ENCODE data around the gene PAX5.

The PAX5 gene

DNA sequence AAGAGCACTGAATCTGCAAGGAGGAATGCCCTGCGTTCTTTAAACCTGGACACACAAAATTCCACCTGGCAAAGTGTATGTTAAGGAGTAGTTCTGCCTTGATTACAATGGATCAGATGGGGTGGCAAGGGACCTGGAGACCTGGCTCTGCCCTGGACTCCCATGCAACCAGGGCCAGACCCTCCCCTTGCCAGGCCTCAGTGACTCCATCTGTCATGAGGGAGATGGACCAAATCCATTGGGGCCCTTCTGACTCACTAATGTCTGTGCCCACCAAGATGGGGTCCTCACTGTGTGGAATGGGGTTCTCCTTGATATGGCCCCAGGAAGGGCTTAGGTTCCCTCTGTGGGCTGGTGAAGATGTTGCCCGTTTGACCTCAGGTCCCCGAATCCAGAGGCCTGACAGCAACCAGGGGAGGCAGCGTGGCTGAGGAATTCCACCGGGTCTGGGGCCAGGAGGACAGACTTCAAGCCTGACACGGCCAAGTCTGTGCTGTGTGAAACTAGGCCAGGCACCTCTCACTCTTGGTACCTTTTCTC, 100.3 kb downstream of the PAX5 start:
- no peaks in the 10 kb centered on the region for H3K9me3 ChIP-seq (ENCODE audit: control insufficient read depth, low read depth, low read length)
- H3K36me3 ChIP-seq (ENCODE audit: control insufficient read depth, low read depth, low read length): no peaks in the 10 kb centered on the region
- H3K4me3 ChIP-seq (ENCODE audit: low read length): no peak overlapping the region
- H3K4me1 ChIP-seq (ENCODE audit: control insufficient read depth, low read depth, low read length): peaks cover 12% of the 10 kb centered on the region
- no peak overlapping the region for H3K9ac ChIP-seq (ENCODE audit: low read length)
- no peak overlapping the region for H3K27ac ChIP-seq (ENCODE audit: low read length)
- no peaks in the 10 kb centered on the region for H3K27me3 ChIP-seq (ENCODE audit: control insufficient read depth, insufficient read depth, low read length)

GRCh38 chr9:36932198-36932597, 101.9 kb downstream of the PAX5 start:
- Histone ChIP-seq H3K9me3 (ENCODE audit: control insufficient read depth, low read depth, low read length) (no peaks in the 10 kb centered on the region), H3K27ac (ENCODE audit: low read length) (no peak overlapping the region), H3K27me3 (ENCODE audit: control insufficient read depth, insufficient read depth, low read length) (no peaks in the 10 kb centered on the region), H3K4me1 (ENCODE audit: control insufficient read depth, low read depth, low read length) (no peaks in the 10 kb centered on the region), H3K4me3 (ENCODE audit: low read length) (no peak overlapping the region), H3K36me3 (ENCODE audit: control insufficient read depth, low read depth, low read length) (no peaks in the 10 kb centered on the region), H3K9ac (ENCODE audit: low read length) (no peak overlapping the region)

GRCh38 chr9:36930941-36931340, 103.1 kb downstream of the PAX5 start:
- Histone ChIP-seq H3K27me3 (ENCODE audit: control insufficient read depth, insufficient read depth, low read length) (no peaks in the 10 kb centered on the region), H3K9ac (ENCODE audit: low read length) (no peak overlapping the region), H3K27ac (ENCODE audit: low read length) (no peak overlapping the region), H3K9me3 (ENCODE audit: control insufficient read depth, low read depth, low read length) (no peaks in the 10 kb centered on the region), H3K4me3 (ENCODE audit: low read length) (no peak overlapping the region), H3K36me3 (ENCODE audit: control insufficient read depth, low read depth, low read length) (no peaks in the 10 kb centered on the region), H3K4me1 (ENCODE audit: control insufficient read depth, low read depth, low read length) (no peaks in the 10 kb centered on the region)

- Histone ChIP-seq H3K4me1 (ENCODE audit: control insufficient read depth, low read depth, low read length) (no peaks in the 10 kb centered on the region), H3K27me3 (ENCODE audit: control insufficient read depth, insufficient read depth, low read length) (no peaks in the 10 kb centered on the region), H3K9me3 (ENCODE audit: control insufficient read depth, low read depth, low read length) (no peaks in the 10 kb centered on the region), H3K36me3 (ENCODE audit: control insufficient read depth, low read depth, low read length) (no peaks in the 10 kb centered on the region), H3K27ac (ENCODE audit: low read length) (no peak overlapping the region), H3K4me3 (ENCODE audit: low read length) (no peak overlapping the region), H3K9ac (ENCODE audit: low read length) (no peak overlapping the region)
Measured at GRCh38 chr9:36929350-36929675, 104.8 kb downstream of the PAX5 start.

DNA sequence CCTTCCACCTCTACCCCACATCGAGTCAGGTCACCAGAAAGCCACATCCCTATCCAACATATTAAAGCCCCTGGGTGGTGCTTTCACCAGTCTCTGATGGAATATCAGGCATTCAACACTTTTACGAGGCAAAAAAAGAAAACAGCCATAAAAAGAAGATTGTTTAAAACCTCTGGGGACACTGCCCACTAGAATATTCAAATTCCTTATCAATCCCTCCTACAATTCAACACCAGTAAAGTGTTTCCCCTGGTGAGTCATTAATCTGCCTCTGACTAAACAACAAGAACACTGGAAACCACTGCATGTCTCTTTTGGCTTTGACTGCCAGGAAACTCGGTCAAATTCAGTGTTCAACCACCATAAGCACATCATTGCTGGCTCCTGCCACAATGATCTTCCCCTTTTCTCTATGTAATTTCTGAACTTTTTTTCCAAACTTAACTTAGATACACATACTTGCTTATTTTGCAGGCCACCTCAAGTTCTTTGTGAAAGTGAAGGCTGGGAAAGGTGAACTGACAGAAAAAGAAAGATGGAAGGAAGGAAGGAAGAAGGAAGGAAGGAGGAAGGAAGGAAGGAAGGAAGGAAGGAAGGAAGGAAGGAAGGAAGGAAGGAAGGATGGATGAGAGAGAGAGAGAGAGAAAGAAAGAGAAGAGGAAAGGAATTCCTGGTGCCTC, 105.3 kb downstream of the PAX5 start:
- Histone ChIP-seq H3K4me1 (ENCODE audit: control insufficient read depth, low read depth, low read length) (no peaks in the 10 kb centered on the region), H3K9ac (ENCODE audit: low read length) (no peak overlapping the region), H3K4me3 (ENCODE audit: low read length) (no peak overlapping the region), H3K27ac (ENCODE audit: low read length) (no peak overlapping the region), H3K36me3 (ENCODE audit: control insufficient read depth, low read depth, low read length) (no peaks in the 10 kb centered on the region), H3K27me3 (ENCODE audit: control insufficient read depth, insufficient read depth, low read length) (no peaks in the 10 kb centered on the region), H3K9me3 (ENCODE audit: control insufficient read depth, low read depth, low read length) (no peaks in the 10 kb centered on the region)

GRCh38 chr9:36928210-36928609, 105.9 kb downstream of the PAX5 start:
- Histone ChIP-seq H3K27me3 (ENCODE audit: control insufficient read depth, insufficient read depth, low read length) (no peaks in the 10 kb centered on the region), H3K4me1 (ENCODE audit: control insufficient read depth, low read depth, low read length) (no peaks in the 10 kb centered on the region), H3K9me3 (ENCODE audit: control insufficient read depth, low read depth, low read length) (no peaks in the 10 kb centered on the region), H3K9ac (ENCODE audit: low read length) (no peak overlapping the region), H3K36me3 (ENCODE audit: control insufficient read depth, low read depth, low read length) (no peaks in the 10 kb centered on the region), H3K27ac (ENCODE audit: low read length) (no peak overlapping the region), H3K4me3 (ENCODE audit: low read length) (no peak overlapping the region)

GRCh38 chr9:36924757-36925432, 109.2 kb downstream of the PAX5 start:
- no peaks in the 10 kb centered on the region for H3K36me3 ChIP-seq (ENCODE audit: control insufficient read depth, low read depth, low read length)

DNA sequence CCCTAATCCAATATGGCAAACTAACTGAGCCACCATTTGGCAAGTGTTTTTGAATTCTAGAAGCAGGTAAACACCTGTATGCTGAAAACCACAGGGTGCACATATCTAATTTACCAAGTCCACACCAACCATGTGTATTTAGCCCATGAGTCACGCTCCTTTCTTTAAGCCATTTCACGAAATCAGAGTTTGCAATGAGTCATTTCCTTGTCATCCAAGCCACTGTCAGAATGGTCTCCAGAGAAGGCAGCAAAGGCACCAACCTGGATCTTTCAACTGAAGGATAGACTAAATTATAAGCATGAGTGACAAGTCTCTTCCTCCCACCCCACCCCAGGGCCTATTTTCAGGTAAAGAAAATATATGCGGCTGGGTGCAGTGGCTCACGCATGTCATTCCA, 110.0 kb downstream of the PAX5 start:
- Histone ChIP-seq H3K27me3 (ENCODE audit: control insufficient read depth, insufficient read depth, low read length) (no peaks in the 10 kb centered on the region), H3K27ac (ENCODE audit: low read length) (no peak overlapping the region), H3K9me3 (ENCODE audit: control insufficient read depth, low read depth, low read length) (no peaks in the 10 kb centered on the region), H3K4me3 (ENCODE audit: low read length) (no peak overlapping the region), H3K4me1 (ENCODE audit: control insufficient read depth, low read depth, low read length) (no peaks in the 10 kb centered on the region), H3K9ac (ENCODE audit: low read length) (no peak overlapping the region), H3K36me3 (ENCODE audit: control insufficient read depth, low read depth, low read length) (no peaks in the 10 kb centered on the region)

More at GRCh38 chr9:36924757-36925432, 109.2 kb downstream of the PAX5 start:
- Histone ChIP-seq H3K27me3 (ENCODE audit: control insufficient read depth, insufficient read depth, low read length) (no peaks in the 10 kb centered on the region), H3K4me3 (ENCODE audit: low read length) (no peak overlapping the region), H3K9ac (ENCODE audit: low read length) (no peak overlapping the region), H3K9me3 (ENCODE audit: control insufficient read depth, low read depth, low read length) (no peaks in the 10 kb centered on the region), H3K27ac (ENCODE audit: low read length) (no peak overlapping the region), H3K4me1 (ENCODE audit: control insufficient read depth, low read depth, low read length) (no peaks in the 10 kb centered on the region)

DNA sequence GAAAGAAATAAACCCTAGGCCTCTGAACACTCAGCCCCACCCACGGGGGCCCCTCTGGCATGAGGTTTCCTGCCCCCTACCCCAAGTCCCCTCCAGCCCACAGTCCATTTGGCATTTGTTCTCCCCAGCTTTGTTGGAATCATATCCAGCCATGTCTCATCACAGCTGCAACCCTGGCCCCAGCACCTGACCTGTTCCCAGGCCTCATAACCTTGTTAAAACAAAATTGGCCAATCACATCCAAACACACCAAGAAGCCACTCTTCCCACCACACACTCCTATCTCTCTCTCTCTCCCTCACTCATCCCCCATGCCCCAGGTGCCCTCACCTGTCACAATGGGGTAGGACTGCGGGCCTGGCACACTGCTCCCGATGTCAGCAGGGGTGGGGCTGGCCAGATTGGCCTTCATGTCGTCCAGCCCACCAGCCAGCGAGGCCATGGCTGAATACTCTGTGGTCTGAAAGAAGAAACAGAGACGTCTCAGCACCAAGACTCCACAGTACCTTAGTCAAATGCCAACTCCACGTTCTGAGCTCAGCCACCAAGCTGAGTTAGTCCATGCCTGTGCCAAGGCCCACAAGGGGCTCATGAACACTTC, 110.9 kb downstream of the PAX5 start:
- Histone ChIP-seq H3K27ac (ENCODE audit: low read length) (no peak overlapping the region), H3K4me1 (ENCODE audit: control insufficient read depth, low read depth, low read length) (no peaks in the 10 kb centered on the region), H3K36me3 (ENCODE audit: control insufficient read depth, low read depth, low read length) (no peaks in the 10 kb centered on the region), H3K27me3 (ENCODE audit: control insufficient read depth, insufficient read depth, low read length) (no peaks in the 10 kb centered on the region), H3K9ac (ENCODE audit: low read length) (no peak overlapping the region), H3K9me3 (ENCODE audit: control insufficient read depth, low read depth, low read length) (no peaks in the 10 kb centered on the region), H3K4me3 (ENCODE audit: low read length) (no peak overlapping the region)

DNA sequence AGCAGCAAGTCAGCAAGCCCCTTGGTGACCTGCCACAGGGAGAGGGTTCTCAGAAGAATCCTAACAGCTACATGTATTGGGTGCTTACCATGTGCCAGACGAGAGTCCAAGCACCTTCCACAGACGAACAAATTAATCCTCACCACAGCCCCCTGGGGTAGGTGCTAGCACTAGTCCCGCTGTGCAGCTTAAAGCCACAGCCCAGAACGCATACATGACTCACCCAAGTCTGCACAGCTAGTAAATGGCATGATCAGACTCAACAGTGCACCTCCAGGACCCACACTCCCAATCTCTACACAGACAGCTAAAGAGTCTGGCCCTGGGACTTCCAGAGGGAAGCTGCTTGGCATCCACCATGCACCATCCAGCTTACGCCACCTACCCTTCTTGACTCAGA, 111.5 kb downstream of the PAX5 start:
- Histone ChIP-seq H3K27me3 (ENCODE audit: control insufficient read depth, insufficient read depth, low read length) (no peaks in the 10 kb centered on the region), H3K27ac (ENCODE audit: low read length) (no peak overlapping the region), H3K9me3 (ENCODE audit: control insufficient read depth, low read depth, low read length) (no peaks in the 10 kb centered on the region), H3K4me1 (ENCODE audit: control insufficient read depth, low read depth, low read length) (no peaks in the 10 kb centered on the region), H3K9ac (ENCODE audit: low read length) (no peak overlapping the region), H3K36me3 (ENCODE audit: control insufficient read depth, low read depth, low read length) (no peaks in the 10 kb centered on the region), H3K4me3 (ENCODE audit: low read length) (no peak overlapping the region)

- H3K9me3 ChIP-seq (ENCODE audit: control insufficient read depth, low read depth, low read length): no peaks in the 10 kb centered on the region
- no peaks in the 10 kb centered on the region for H3K4me1 ChIP-seq (ENCODE audit: control insufficient read depth, low read depth, low read length)
- no peak overlapping the region for H3K9ac ChIP-seq (ENCODE audit: low read length)
- H3K36me3 ChIP-seq (ENCODE audit: control insufficient read depth, low read depth, low read length): no peaks in the 10 kb centered on the region
- H3K27me3 ChIP-seq (ENCODE audit: control insufficient read depth, insufficient read depth, low read length): no peaks in the 10 kb centered on the region
- H3K27ac ChIP-seq (ENCODE audit: low read length): no peak overlapping the region
- H3K4me3 ChIP-seq (ENCODE audit: low read length): no peak overlapping the region
Measured at GRCh38 chr9:36914212-36914577, 119.9 kb downstream of the PAX5 start.

All from iPS-18a (cell line).